RWPE2 (cell line): Measurements from ENCODE around the gene MAN1A2.
"Not testable (repeated sequence)": the region's sequence is repeated elsewhere in the genome, so short reads cannot be mapped to it uniquely, and the experiment has no call there.

ENCODE experiments used
- ATAC-seq: fragments of 200-7000 bp; cut with Tn5 transposase; 3 replicates; pipeline ENCODE4 v1.9.1; 2021; ENCODE audit warnings: low read depth
- DNase-seq: peaks from one replicate; pipeline ENCODE4 v3.0.0-alpha.2; 2020; ENCODE audit warnings: low spot score
- H3K27ac ChIP-seq: fragments of 450-650 bp; 2 replicates; pipeline ENCODE4 v1.5.1; 2017; ENCODE audit warnings: mild to moderate bottlenecking; ENCODE audit not compliant: poor library complexity, severe bottlenecking
- H3K27me3 ChIP-seq: fragments of 250-450 bp; sonication (Bioruptor Pico); 2 replicates; pipeline ENCODE4 v1.5.1; 2021; ENCODE audit warnings: mild to moderate bottlenecking, moderate library complexity; ENCODE audit not compliant: insufficient read depth, poor library complexity, severe bottlenecking
- H3K36me3 ChIP-seq: fragments of 250-450 bp; sonication (Bioruptor Pico); 2 replicates; pipeline ENCODE4 v1.5.1; 2020; ENCODE audit warnings: low read depth, mild to moderate bottlenecking, moderate library complexity
- H3K4me1 ChIP-seq: fragments of 250-450 bp; sonication (Bioruptor Pico); 2 replicates; pipeline ENCODE4 v1.5.1; 2021; ENCODE audit warnings: mild to moderate bottlenecking, moderate library complexity; ENCODE audit not compliant: insufficient read depth, poor library complexity, severe bottlenecking
- H3K4me3 ChIP-seq: fragments of 250-450 bp; sonication (Bioruptor Pico); 2 replicates; pipeline ENCODE4 v1.5.1; 2021; ENCODE audit warnings: mild to moderate bottlenecking, moderate library complexity; ENCODE audit not compliant: severe bottlenecking
- H3K9me3 ChIP-seq: fragments of 250-450 bp; sonication (Bioruptor Pico); 2 replicates; pipeline ENCODE4 v1.5.1; 2021; ENCODE audit warnings: mild to moderate bottlenecking, moderate library complexity; ENCODE audit not compliant: severe bottlenecking
- CTCF ChIP-seq: fragments of 450-650 bp; IDR thresholded peaks from one replicate; pipeline ENCODE4 v1.5.1; 2017; ENCODE audit warnings: mild to moderate bottlenecking, moderate library complexity; ENCODE audit not compliant: poor library complexity, severe bottlenecking

Gene MAN1A2

DNA sequence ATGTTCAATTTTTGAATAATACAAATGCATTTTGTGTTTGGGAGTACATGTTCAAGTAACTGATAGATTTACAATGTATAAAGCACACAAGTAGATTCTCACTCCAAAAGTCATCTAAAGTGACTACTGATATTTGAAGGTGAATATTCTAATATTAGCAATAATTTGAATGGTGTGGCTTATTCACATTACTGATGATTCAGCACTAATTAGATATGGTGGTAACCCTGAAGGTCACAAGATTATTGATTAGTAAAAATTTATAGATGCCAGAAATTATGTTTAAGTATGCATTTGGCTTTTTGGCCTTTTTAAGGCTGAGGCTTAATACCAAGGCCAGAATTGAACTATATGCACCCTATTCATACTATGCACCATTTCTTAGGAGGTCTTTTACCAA is 186.2 kb downstream of the MAN1A2 start:
- ATAC-seq (no peak), DNase-seq (no peak)
- Histone ChIP-seq H3K36me3 (no peaks in the 10 kb centered on the region), H3K4me3 (no peak overlapping the region), H3K27ac (no peak overlapping the region), H3K4me1 (no peaks in the 10 kb centered on the region), H3K27me3 (no peaks in the 10 kb centered on the region), H3K9me3 (no peaks in the 10 kb centered on the region)
- TF ChIP-seq CTCF = no peak

DNA sequence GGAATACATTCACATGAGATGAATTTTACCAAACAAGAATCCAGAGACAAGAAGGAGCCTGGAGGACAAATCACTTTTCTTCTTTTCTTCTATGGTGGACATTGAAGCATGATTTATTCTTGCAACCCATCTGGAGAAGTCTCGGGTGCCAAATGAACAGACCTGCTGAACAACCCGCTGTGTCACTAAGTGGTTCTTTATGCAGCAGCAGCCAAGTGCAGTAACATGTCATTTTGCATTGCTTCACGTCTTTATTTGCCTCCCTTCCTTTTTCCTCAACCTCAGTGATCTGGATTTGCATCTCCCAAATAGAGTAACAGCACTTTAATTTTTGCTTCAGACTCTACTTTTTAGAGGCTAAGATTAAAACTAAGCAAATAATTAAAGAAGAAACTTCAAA is 188.6 kb downstream of the MAN1A2 start:
- Histone ChIP-seq H3K4me1 (no peaks in the 10 kb centered on the region), H3K4me3 (no peak overlapping the region), H3K27ac (no peak overlapping the region), H3K27me3 (no peaks in the 10 kb centered on the region), H3K36me3 (no peaks in the 10 kb centered on the region), H3K9me3 (no peaks in the 10 kb centered on the region)
- ATAC-seq = no peak
- TF ChIP-seq CTCF = no peak
- DNase-seq = no peak

DNA sequence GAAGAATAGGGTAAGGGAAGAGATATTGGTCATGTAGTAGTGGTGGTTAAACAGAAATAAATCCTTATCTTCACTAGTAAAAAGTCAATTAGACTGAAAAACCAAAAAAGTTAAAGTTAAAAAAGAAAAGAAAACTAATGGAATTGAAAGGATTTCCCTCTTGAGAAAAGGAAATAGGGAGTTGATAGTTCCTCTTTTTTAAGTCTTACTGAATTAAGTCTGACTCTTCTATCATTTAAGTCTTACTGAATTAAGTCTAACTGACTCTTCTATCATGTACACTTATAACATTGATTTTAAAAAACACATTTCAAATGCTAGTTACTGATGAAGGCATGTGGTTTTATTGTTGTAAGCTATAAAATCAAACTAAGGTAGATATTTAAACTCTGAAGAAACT is 189.1 kb downstream of the MAN1A2 start:
- Histone ChIP-seq H3K36me3 (no peaks in the 10 kb centered on the region), H3K27me3 (no peaks in the 10 kb centered on the region), H3K4me1 (no peaks in the 10 kb centered on the region), H3K27ac (no peak overlapping the region), H3K4me3 (no peak overlapping the region), H3K9me3 (no peaks in the 10 kb centered on the region)
- no peak for ATAC-seq
- TF ChIP-seq CTCF = no peak
- DNase-seq = no peak

GRCh38 chr1:117556976-117557375 is 189.7 kb downstream of the MAN1A2 start:
- Histone ChIP-seq H3K27me3 (no peaks in the 10 kb centered on the region), H3K36me3 (no peaks in the 10 kb centered on the region), H3K27ac (no peak overlapping the region), H3K4me3 (no peak overlapping the region), H3K4me1 (no peaks in the 10 kb centered on the region), H3K9me3 (no peaks in the 10 kb centered on the region)
- no peak for DNase-seq
- no peak for ATAC-seq
- TF ChIP-seq CTCF = no peak

DNA sequence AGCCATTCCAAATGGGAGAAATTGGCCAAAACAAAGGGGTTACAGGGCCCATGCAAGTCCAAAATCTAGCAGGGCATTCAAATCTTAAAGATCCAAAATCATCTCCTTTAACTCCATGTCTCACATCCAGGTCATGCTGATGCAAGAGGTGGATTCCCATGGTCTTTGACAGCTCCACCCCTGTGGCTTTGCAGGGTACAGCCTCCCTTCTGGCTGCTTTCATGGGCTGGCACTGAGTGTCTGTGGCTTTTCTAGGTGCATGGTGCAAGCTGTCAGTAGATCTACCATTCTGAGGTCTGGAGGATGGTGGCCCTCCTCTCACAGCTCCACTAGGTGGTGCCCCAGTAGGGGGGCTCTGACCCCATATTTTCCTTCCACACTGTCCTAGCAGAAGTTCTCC is 191.2 kb downstream of the MAN1A2 start:
- not testable (repeated sequence) for H3K4me3 ChIP-seq, ATAC-seq, H3K27me3 ChIP-seq, H3K4me1 ChIP-seq, H3K9me3 ChIP-seq, H3K27ac ChIP-seq, DNase-seq, H3K36me3 ChIP-seq
